CD4-positive, alpha-beta T cell (primary cell): ENCODE data around the gene KRTAP10-5. TPM values are rescaled to one million over a fixed set of nuclear protein-coding genes. Genes with fewer than 3 reads are reported as not detected.

Experiments used
- ATAC-seq: fragments of 200-7000 bp; cut with Tn5 transposase; one replicate; pipeline ENCODE4 v1.10.0; 2022; ENCODE audit warnings: mild to moderate bottlenecking; ENCODE audit not compliant: poor library complexity
- CTCF ChIA-PET: fragments of 350-600 bp; sonication (Branson Sonifier 250); formaldehyde crosslinking; loops from one replicate; lab custom pipeline; 2021; ENCODE audit warnings: antibody characterized with exemption, inconsistent platforms; lab: Charles Lee
- POLR2A ChIA-PET: fragments of 350-600 bp; sonication (Branson Sonifier 250); formaldehyde crosslinking; loops from one replicate; lab custom pipeline; 2021; ENCODE audit warnings: antibody characterized with exemption, inconsistent platforms; lab: Charles Lee
- DNase-seq, 14 experiments: peaks; one replicate each; pipeline ENCODE4 v3.0.0-alpha.2; 2013 to 2020; ENCODE audit warnings: mixed read lengths in 2 of 14
- H3K27ac ChIP-seq, 2 donors: one replicate each; pipeline versions ENCODE4 v1.5.1 to v1.7.0; 2013; ENCODE audit warnings: low read length in 2 of 2, low read depth in 1 of 2, mild to moderate bottlenecking in 1 of 2
- H3K27me3 ChIP-seq, 2 experiments: 1 replicate in 1 of 2; 2 replicates in 1 of 2; pipeline versions ENCODE4 v1.6.1 to v1.7.0; 2013; ENCODE audit warnings: low read length in 2 of 2, control low read depth in 1 of 2, mild to moderate bottlenecking in 1 of 2, moderate library complexity in 1 of 2; ENCODE audit not compliant: insufficient read depth in 2 of 2, control insufficient read depth in 1 of 2
- H3K36me3 ChIP-seq: one replicate; pipeline ENCODE4 v1.6.1; 2013; ENCODE audit warnings: low read length, control low read depth; ENCODE audit not compliant: insufficient read depth
- H3K4me1 ChIP-seq: one replicate; pipeline ENCODE4 v1.6.1; 2013; ENCODE audit warnings: low read length, control low read depth; ENCODE audit not compliant: insufficient read depth
- H3K4me3 ChIP-seq: one replicate; pipeline ENCODE4 v1.5.1; 2013; ENCODE audit warnings: mild to moderate bottlenecking, low read length, moderate library complexity
- H3K9me3 ChIP-seq, 2 experiments: 1 replicate in 1 of 2; 2 replicates in 1 of 2; pipeline versions ENCODE4 v1.6.1 to v1.7.0; 2013; ENCODE audit warnings: low read length in 2 of 2, mild to moderate bottlenecking in 2 of 2, control low read depth in 1 of 2, moderate library complexity in 1 of 2; ENCODE audit not compliant: control insufficient read depth in 1 of 2, insufficient read depth in 1 of 2
- H3K27ac Mint-ChIP-seq: one replicate; pipeline ENCODE4 v1.8.0; 2020; ENCODE audit warnings: mixed read lengths
- H3K27me3 Mint-ChIP-seq: one replicate; pipeline ENCODE4 v1.8.0; 2021; ENCODE audit warnings: mixed read lengths
- H3K36me3 Mint-ChIP-seq: one replicate; pipeline ENCODE4 v1.8.0; 2021; ENCODE audit warnings: low read depth, mixed read lengths
- H3K4me1 Mint-ChIP-seq: one replicate; pipeline ENCODE4 v1.8.0; 2021; ENCODE audit warnings: low read depth, mixed read lengths
- H3K4me3 Mint-ChIP-seq: one replicate; pipeline ENCODE4 v1.8.0; 2020; ENCODE audit warnings: mild to moderate bottlenecking, mixed read lengths
- H3K9me3 Mint-ChIP-seq: one replicate; pipeline ENCODE4 v1.8.0; 2020; ENCODE audit warnings: mixed read lengths
- intact Hi-C, 2 experiments: fragments of 100-400 bp; cut with DNase I in 1 of 2; cut with micrococcal nuclease in 1 of 2; formaldehyde crosslinking; loops; one replicate each; pipeline versions ENCODE4 v1.15.1 to v1.9.0; 2023 to 2025; cut with DNase I, micrococcal nuclease
- total RNA-seq, 174 experiments: library from RNA in 2 of 174; stranded (reverse) in 2 of 174; gene quantifications; one replicate each; pipeline ENCODE4 v1.2.3 and lab custom pipeline; 2021 to 2026
- TF ChIP-seq, protein P1 (sequence below): fragments of 200-600 bp; IDR thresholded peaks from one replicate; pipeline ENCODE4 v1.8.0; 2022; ENCODE audit warnings: antibody characterized with exemption, mild to moderate bottlenecking

The KRTAP10-5 gene
- total RNA-seq, 2 experiments from 2014 or later, result not detected

DNA sequence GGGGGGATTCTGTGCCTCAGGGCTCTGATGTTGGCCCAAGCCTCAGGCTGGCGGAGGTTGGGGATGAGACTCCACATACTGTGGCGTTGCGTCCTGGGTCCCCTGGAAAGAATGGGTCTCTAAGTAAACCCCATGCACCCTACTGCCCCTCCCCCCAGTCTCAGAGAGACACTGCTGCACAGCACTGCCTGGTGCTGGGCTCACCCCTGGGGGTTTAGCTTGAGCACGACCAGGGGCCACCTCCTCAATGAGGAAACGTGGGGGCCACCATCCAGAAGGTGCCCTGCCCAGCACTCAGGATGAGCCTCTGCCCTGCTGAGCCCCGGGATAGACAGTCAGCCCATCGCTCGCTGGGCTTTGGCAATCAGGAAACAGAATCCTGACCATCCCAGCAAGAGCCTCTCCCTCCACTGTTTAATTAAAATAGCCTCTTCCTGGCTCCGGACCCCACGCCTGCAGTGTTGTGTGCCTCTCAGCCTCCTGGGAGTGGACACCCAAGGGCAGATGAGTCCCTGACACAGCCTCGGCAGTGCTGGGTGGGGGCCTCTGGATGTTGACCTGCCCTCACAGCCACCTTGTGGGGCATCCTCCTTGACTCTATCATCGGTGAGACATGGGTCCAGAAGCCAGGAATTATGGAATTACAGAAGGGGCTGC is 10.4 kb downstream of the KRTAP10-5 start:
- ATAC-seq, result no peak
- intact Hi-C loops, result no loop called here
- Mint-ChIP-seq H3K4me1 (peaks cover 9% of the 10 kb centered on the region), H3K4me3 (no peak overlapping the region), H3K27me3 (peaks cover 5% of the 10 kb centered on the region), H3K27ac (no peak overlapping the region), H3K36me3 (no peaks in the 10 kb centered on the region), H3K9me3 (peaks cover 3% of the 10 kb centered on the region)
- TF ChIP-seq, protein P1, sequence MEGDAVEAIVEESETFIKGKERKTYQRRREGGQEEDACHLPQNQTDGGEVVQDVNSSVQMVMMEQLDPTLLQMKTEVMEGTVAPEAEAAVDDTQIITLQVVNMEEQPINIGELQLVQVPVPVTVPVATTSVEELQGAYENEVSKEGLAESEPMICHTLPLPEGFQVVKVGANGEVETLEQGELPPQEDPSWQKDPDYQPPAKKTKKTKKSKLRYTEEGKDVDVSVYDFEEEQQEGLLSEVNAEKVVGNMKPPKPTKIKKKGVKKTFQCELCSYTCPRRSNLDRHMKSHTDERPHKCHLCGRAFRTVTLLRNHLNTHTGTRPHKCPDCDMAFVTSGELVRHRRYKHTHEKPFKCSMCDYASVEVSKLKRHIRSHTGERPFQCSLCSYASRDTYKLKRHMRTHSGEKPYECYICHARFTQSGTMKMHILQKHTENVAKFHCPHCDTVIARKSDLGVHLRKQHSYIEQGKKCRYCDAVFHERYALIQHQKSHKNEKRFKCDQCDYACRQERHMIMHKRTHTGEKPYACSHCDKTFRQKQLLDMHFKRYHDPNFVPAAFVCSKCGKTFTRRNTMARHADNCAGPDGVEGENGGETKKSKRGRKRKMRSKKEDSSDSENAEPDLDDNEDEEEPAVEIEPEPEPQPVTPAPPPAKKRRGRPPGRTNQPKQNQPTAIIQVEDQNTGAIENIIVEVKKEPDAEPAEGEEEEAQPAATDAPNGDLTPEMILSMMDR, result no peak
- ChIA-PET POLR2A (no interaction called here), CTCF (no interaction called here)
- H3K4me3 ChIP-seq, result no peak overlapping the region
- no peak overlapping the region for H3K27ac ChIP-seq
- no peak for DNase-seq
- H3K9me3 ChIP-seq, result peaks cover 0 to 18% of the 10 kb centered on the region in 2 experiments
- H3K4me1 ChIP-seq, result peaks cover 2% of the 10 kb centered on the region
- no peaks in the 10 kb centered on the region for H3K27me3 ChIP-seq
- no peaks in the 10 kb centered on the region for H3K36me3 ChIP-seq

DNA sequence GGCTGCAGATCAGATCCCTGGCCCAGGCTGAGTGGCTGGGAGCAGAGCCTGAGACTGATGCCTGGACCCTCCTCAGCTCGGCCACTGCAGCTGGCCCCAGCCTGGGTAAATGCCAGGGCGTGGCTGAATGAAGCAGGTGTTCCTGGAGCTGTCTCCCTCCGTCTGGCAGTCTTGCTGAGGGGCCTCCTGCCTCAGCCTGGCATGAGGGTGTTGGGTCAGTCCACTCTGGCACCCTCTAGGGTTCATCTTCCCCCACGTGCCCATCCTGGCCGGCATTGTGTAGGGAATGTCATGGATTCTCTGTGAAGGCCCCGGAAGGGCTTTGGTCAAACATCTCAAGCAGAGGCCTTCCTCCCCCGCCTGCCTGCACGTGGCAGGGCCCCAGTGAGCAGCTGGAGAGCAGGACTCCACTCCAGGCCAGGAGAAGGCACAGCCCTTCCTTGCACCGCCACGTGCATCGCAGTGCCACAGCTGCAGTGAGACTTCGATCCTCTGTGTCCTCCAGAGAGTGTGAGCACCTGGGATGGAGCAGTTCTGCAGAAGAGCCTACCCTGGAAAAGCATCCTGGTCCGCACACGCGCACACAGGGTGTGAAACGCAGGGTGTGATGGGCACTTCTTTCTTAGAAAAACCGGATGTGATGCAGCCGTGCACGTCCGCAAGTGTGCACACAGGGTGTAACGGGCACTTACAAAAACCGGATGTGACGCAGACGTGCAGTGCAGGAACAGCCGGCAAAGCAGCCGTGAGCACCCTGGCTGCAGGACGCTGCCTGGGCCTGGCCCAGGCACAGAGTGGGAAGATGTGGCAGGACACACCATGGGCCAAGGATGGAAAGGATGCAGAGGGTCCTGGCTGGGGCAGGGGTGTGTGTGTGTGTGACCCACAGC is 11.5 kb downstream of the KRTAP10-5 start:
- H3K36me3 ChIP-seq, result no peaks in the 10 kb centered on the region
- H3K9me3 Mint-ChIP-seq, result peaks cover 3% of the 10 kb centered on the region
- ChIA-PET CTCF (no interaction called here), POLR2A (no interaction called here)
- ATAC-seq (no peak), DNase-seq (peak in 1 of 14 experiments; percentile 7)
- H3K4me3 Mint-ChIP-seq, result no peak overlapping the region
- no peak overlapping the region for H3K4me3 ChIP-seq
- H3K27me3 ChIP-seq, result no peaks in the 10 kb centered on the region
- H3K4me1 ChIP-seq, result no peaks in the 10 kb centered on the region
- peaks cover 17% of the 10 kb centered on the region for H3K4me1 Mint-ChIP-seq
- peaks cover 0 to 10% of the 10 kb centered on the region in 2 experiments for H3K9me3 ChIP-seq
- TF ChIP-seq, protein P1, result no peak
- H3K36me3 Mint-ChIP-seq, result no peaks in the 10 kb centered on the region
- H3K27ac ChIP-seq, result no peak overlapping the region
- intact Hi-C loops, result no loop called here
- H3K27ac Mint-ChIP-seq, result no peak overlapping the region
- H3K27me3 Mint-ChIP-seq, result peaks cover 5% of the 10 kb centered on the region

DNA sequence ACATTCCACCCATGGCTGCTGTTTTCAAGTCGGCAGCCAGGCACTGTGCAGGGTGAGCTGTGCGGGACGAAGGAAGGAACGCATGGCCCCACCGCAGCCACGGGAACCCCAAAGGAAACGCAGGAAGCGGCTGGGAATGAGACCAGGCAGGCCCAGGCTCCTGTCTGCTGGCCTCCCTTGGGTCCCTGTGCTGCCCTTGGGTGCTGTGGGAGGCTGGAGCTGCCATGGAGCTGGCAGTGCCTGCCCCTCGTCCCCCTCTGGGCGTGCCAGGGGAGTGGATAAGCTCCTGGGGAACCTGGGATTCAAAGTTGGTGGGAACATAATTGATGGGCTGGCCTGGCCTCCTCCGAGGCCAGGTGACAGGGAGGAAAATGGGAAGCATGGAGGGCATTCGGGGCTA is 12.1 kb downstream of the KRTAP10-5 start:
- Mint-ChIP-seq H3K27ac (no peak overlapping the region), H3K9me3 (peaks cover 3% of the 10 kb centered on the region), H3K36me3 (no peaks in the 10 kb centered on the region), H3K4me3 (no peak overlapping the region), H3K27me3 (peaks cover 5% of the 10 kb centered on the region), H3K4me1 (peaks cover 17% of the 10 kb centered on the region)
- ChIA-PET CTCF (no interaction called here), POLR2A (no interaction called here)
- no peaks in the 10 kb centered on the region for H3K36me3 ChIP-seq
- no peak overlapping the region for H3K27ac ChIP-seq
- ATAC-seq (no peak), DNase-seq (no peak)
- H3K9me3 ChIP-seq, result peaks cover 0 to 10% of the 10 kb centered on the region in 2 experiments
- no peak overlapping the region for H3K4me3 ChIP-seq
- TF ChIP-seq, protein P1, result no peak
- intact Hi-C loops, result no loop called here
- no peaks in the 10 kb centered on the region for H3K4me1 ChIP-seq
- no peaks in the 10 kb centered on the region for H3K27me3 ChIP-seq
